HG02610 (cell line): ENCODE measurements around the gene ZNF100.
"Not testable (repeated sequence)": the region's sequence is repeated elsewhere in the genome, so short reads cannot be mapped to it uniquely, and the experiment has no call there.

ENCODE experiments used
- ATAC-seq: cut with Tn5 transposase; IDR thresholded peaks from one replicate; pipeline ENCODE4 v1.9.1; 2021; ENCODE audit warnings: mild to moderate bottlenecking, moderate library complexity; ENCODE audit not compliant: unreplicated experiment

The ZNF100 gene

GRCh38 chr19:21705393-21705792, 62.0 kb downstream of the ZNF100 start:
- ATAC-seq, result no peak

GRCh38 chr19:21704320-21704719, 63.1 kb downstream of the ZNF100 start:
- no peak for ATAC-seq

- ATAC-seq, result no peak
Measured at GRCh38 chr19:21699197-21699596, 68.2 kb downstream of the ZNF100 start.

GRCh38 chr19:21698215-21698614, 69.2 kb downstream of the ZNF100 start:
- no peak for ATAC-seq

- no peak for ATAC-seq
Measured at GRCh38 chr19:21697698-21698097, 69.7 kb downstream of the ZNF100 start.

- no peak for ATAC-seq
Measured at GRCh38 chr19:21694171-21694906, 73.0 kb downstream of the ZNF100 start.

GRCh38 chr19:21693399-21693798, 74.0 kb downstream of the ZNF100 start:
- ATAC-seq, result no peak

GRCh38 chr19:21691661-21692060, 75.7 kb downstream of the ZNF100 start:
- no peak for ATAC-seq

GRCh38 chr19:21688464-21688863, 78.9 kb downstream of the ZNF100 start:
- ATAC-seq, result no peak

GRCh38 chr19:21680671-21681070, 86.7 kb downstream of the ZNF100 start:
- ATAC-seq, result no peak

GRCh38 chr19:21680026-21680425, 87.4 kb downstream of the ZNF100 start:
- ATAC-seq, result no peak

- ATAC-seq, result no peak
Measured at GRCh38 chr19:21677696-21678418, 89.5 kb downstream of the ZNF100 start.

- ATAC-seq, result no peak
Measured at GRCh38 chr19:21674454-21674853, 92.9 kb downstream of the ZNF100 start.

GRCh38 chr19:21673479-21673878, 93.9 kb downstream of the ZNF100 start:
- not testable (repeated sequence) for ATAC-seq
